AG09319 (cell line): ENCODE results near the gene TMEM203.

Experiments
- DNase-seq: peaks from one replicate; pipeline ENCODE4 v3.0.0-alpha.2; 2010; ENCODE audit warnings: low read depth; ENCODE audit errors: extremely low read depth
- CTCF ChIP-seq: IDR thresholded peaks from 2 replicates; pipeline ENCODE4 v1.5.1; 2011; ENCODE audit warnings: low read depth, mild to moderate bottlenecking, inconsistent platforms, low read length, moderate library complexity

Gene TMEM203

GRCh38 chr9:137228968-137229896 lies 23.8 kb upstream of the TMEM203 start:
- DNase-seq, result no peak
- no peak for TF ChIP-seq CTCF

- DNase-seq, result no peak
- no peak for TF ChIP-seq CTCF
These were observed 23.1 kb upstream of the TMEM203 start for GRCh38 chr9:137228506-137228967.

GRCh38 chr9:137227853-137228505 lies 22.5 kb upstream of the TMEM203 start:
- no peak for TF ChIP-seq CTCF
- no peak for DNase-seq

- peak; percentile 89 for TF ChIP-seq CTCF
- DNase-seq, result peak; percentile 20
These were observed 21.8 kb upstream of the TMEM203 start, which contains the start of gene RNF224 for GRCh38 chr9:137227054-137227852. TSS of gene RNF224 (plus strand) at chr9:137227502. CDS start at chr9:137228336, 834 bp downstream.

GRCh38 chr9:137226338-137227053 lies 21.0 kb upstream of the TMEM203 start:
- TF ChIP-seq CTCF, result no peak
- DNase-seq, result no peak

GRCh38 chr9:137225699-137226331 lies 20.4 kb upstream of the TMEM203 start:
- no peak for DNase-seq
- TF ChIP-seq CTCF, result no peak
